HG02870 (cell line): Measurements from ENCODE around the gene CCDC190.
"Not testable (repeated sequence)": the region's sequence is repeated elsewhere in the genome, so short reads cannot be mapped to it uniquely, and the experiment has no call there.

Experiments used
- ATAC-seq: cut with Tn5 transposase; IDR thresholded peaks from one replicate; pipeline ENCODE4 v1.9.1; 2021; ENCODE audit warnings: mild to moderate bottlenecking, moderate library complexity; ENCODE audit not compliant: unreplicated experiment

CCDC190 gene

DNA sequence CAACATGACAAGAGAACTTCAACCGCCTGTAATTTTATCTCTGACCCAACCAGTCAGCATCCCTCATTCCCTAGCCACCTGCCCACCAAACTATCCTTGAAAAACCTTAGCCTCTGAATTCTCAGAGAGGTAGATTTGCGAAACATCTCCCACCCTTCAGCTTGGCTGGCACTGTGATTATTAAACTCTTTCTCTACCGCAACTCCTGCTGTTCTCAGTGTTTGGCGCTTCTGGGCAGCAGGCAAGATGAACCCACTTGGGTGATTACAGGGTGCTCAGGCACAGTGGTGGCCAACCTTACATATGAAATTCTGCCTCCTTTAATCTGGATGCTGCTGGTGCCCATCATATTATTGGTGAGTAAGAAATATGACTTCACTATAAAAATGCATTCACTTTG, 22.1 kb downstream of the CCDC190 start:
- no peak for ATAC-seq

- ATAC-seq, result peak; percentile 90
Observed at GRCh38 chr1:162835157-162835899, 25.6 kb downstream of the CCDC190 start.

DNA sequence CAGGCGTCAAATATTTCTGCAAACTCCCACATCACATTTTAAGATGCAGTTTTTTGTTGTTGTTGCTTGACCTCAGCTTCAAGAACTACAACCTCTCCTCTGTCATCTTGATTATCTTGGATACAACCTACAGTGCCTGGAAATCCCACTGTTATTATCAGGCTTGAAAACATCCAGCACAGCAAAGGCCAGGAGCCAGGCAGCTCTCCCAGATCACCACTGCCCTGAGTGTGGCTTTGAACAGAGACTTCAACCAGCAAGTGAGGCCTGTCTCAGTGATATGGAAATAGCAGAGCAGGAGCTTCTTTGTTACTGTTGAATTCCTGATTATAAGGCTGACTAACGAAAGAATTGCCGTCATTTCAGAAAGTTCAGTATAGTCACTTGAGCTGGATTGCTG, 28.5 kb downstream of the CCDC190 start:
- ATAC-seq, result no peak

DNA sequence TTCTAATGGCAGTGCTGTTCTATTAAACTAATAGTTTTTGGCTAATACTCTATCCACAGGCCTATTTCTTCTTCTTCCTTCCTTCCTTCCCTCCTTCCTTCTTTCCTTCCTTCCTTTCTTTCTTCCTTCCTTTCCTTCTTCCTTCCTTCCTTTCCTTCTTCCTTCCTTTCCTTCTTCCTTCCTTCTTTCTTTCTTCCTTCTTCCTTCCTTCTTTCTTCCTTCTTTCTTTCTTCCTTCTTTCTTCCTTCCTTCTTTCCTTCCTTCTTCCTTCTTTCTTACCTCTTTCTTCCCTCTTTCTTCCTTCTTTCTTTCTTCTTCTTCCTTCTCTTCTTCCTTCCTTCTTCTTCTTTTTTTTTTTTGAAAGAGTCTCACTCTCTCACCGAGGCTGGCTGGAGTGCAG, 31.7 kb downstream of the CCDC190 start:
- no peak for ATAC-seq

DNA sequence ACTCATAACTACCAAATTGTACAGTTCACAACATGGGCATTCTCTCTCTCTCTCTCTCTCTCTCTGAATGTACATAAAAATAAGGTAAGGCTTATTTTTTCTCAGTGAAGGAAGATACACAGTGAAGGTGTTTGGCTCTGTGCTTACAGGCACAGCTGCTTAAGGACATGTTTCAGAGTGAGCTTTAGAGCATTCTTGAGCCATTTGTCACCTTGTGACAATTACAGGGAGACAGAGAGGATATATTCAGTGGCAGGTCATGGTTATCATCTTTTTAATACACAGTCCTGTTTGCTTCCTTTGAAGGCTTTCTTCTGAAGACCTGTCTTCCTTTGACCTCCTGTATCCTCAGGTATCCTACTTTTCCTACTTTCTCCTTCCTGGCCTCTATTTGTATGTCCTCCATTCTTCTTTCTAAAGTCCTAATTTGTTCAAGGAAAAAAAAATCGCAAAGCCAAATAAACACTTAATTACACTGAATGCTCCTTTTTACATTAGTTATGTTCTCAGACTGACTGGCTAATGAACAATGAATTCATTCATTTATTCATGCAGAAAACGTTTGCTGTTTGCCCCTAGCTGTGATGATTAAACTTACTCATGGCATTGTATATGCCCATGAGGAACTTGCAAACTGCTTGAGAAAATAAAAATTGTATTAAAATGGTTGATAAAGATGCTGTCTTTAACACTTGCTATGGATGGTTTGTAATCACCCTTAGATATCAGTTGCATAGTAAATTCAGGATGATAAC, 37.0 kb downstream of the CCDC190 start:
- no peak for ATAC-seq

DNA sequence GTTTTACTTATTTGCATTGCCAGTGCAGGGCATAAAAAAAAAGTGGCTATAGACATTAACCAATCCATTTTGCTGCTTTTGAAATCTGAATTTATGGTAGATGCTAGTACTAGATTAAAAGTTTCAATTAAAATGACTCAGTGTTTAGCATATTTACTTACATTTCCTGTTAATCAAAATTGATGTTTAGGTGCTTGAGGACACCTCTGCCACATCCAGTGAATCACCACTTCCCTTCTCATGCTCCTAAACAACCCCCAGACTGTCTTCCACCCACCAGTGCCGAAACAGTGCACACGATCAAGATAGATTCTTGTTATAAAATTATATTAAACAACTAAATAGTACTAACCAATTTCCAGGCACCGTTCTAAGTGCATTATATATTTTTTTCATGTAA, 37.7 kb downstream of the CCDC190 start:
- ATAC-seq, result no peak

DNA sequence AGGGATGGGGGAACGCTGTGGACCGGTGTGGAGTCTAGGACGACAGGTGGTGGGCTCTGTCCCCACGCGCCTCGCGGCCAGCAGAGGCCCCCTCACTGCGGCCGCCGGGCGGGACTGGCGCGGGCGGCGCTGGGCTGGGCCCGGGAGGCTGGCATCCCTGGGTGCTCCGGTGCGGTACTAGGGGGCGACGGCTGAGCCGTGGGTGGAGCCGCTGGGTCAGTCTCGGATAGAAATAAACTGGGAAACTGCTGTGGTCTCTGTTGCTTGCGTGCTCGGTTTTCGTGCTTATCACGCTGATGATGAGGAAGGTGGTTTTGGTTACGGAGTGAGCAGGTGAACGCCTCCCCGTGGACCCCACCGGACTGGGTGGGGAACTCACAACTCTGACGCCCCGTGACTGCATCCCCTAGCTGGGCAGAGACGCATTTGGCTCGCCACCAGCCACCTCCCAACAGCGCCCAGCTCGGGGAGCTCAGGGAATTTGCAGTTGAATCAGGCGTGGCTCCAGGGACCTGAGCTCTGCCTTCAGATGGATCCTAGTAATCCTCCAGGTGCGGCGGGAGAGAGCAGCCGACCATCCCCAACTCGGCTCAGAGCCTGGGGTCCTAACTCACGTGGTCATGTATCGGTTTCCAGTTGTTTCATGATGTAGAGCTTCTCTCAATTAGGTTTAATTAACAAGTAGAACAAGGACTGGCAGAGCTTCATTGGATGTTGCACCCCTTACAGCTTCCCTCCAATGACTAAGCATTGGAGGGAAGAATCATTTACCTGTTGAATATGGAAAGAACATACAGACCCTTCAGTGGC, 38.4 kb downstream of the CCDC190 start:
- no peak for ATAC-seq

GRCh38 chr1:162818666-162819065, 42.3 kb downstream of the CCDC190 start:
- ATAC-seq, result not testable (repeated sequence)

- ATAC-seq, result not testable (repeated sequence)
Observed at GRCh38 chr1:162818136-162818535, 42.8 kb downstream of the CCDC190 start.

DNA sequence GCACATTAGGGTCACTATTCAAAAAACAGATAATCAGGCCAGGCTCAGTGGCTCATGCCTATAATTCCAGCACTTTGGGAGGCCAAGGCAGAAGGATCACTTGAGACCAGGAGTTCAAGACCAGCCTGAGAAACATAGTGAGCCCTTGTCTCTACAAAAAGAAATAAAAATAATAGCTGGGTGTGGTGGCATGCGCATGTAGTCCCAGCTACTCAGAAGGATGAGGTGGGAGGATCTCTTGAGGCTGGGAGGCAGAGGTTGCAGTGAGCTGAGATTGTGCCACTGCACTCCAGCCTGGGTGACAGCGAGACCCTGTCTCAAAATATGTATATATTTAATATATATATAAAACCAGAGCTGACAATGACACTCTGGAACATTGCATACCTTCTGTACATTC, 48.6 kb downstream of the CCDC190 start:
- ATAC-seq, result not testable (repeated sequence)

GRCh38 chr1:162807503-162807902, 53.5 kb downstream of the CCDC190 start:
- not testable (repeated sequence) for ATAC-seq
